Peyer's patch (tissue), 4 donors: ENCODE data around the gene ZBTB11. TPM values are rescaled to one million over a fixed set of nuclear protein-coding genes. Genes with fewer than 3 reads are reported as not detected.
"Not testable (repeated sequence)": the region's sequence is repeated elsewhere in the genome, so short reads cannot be mapped to it uniquely, and the experiment has no call there.

Experiments
- DNase-seq, 3 donors: peaks; one replicate each; pipeline ENCODE4 v3.0.0-alpha.2; 2017 to 2019
- H3K27ac ChIP-seq, 4 donors: fragments of 200-600 bp; sonication (generic); one replicate each; pipeline ENCODE4 v1.5.1; 2016 to 2019
- H3K27me3 ChIP-seq, 2 donors: fragments of 200-600 bp; sonication (generic); one replicate each; pipeline ENCODE4 v1.5.1; 2019
- H3K36me3 ChIP-seq, 3 donors: fragments of 200-600 bp; sonication (generic); one replicate each; pipeline ENCODE4 v1.5.1; 2016 to 2019
- H3K4me1 ChIP-seq, 4 donors: fragments of 200-600 bp; sonication (generic); one replicate each; pipeline ENCODE4 v1.5.1; 2016 to 2019
- H3K4me3 ChIP-seq, 4 donors: fragments of 200-600 bp; sonication (generic); 1 replicate in 3 of 4; 2 replicates in 1 of 4; pipeline ENCODE4 v1.5.1; 2016 to 2019; ENCODE audit warnings: mild to moderate bottlenecking in 1 of 4
- H3K9me3 ChIP-seq, 4 donors: fragments of 200-600 bp; sonication (generic); one replicate each; pipeline ENCODE4 v1.5.1; 2016 to 2019; ENCODE audit warnings: mild to moderate bottlenecking in 1 of 4
- POLR2A ChIP-seq, 2 donors: fragments of 450-650 bp; IDR thresholded peaks; one replicate each; pipeline ENCODE4 v1.5.1; 2017; ENCODE audit warnings: antibody characterized with exemption in 2 of 2, mild to moderate bottlenecking in 2 of 2, moderate library complexity in 2 of 2
- total RNA-seq, 4 donors: library from RNA; depleted of rRNA; stranded (reverse); fragments of >200 nt; gene quantifications; one replicate each; pipeline ENCODE4 v1.1.0, GENCODE V29; 2016
- TF ChIP-seq, protein P1 (sequence below), 6 experiments: fragments of 450-650 bp in 4 of 6; fragments of 200-600 bp in 2 of 6; sonication (generic) in 1 of 6; IDR thresholded peaks; one replicate each; pipeline ENCODE4 v1.5.1; 2017 to 2019; ENCODE audit warnings: antibody characterized with exemption in 6 of 6, mild to moderate bottlenecking in 3 of 6, moderate library complexity in 1 of 6

ZBTB11 gene
- total RNA-seq, 4 donors from 2014 or later, result 15.5 to 25.5 (median 22.9) TPM

DNA sequence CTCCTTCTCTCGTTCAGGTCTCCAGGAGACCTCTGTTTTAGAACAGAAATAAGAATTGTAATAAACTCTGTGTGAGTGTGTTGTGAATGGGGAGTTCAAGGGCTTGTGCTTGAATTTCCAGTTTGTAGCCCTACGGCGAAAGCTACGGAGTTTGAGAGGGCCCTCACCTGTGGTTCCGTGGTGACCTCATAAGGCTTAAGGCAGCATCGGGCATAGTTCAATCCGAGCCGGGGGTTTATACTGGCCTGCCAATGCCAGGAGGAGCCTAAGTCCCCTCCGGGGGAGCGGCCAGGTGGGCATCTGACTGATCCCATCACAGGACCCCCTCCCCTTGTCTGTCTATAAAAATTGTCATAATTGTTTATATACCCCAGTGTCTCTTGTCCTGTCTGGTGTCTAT is 43.7 kb downstream of the ZBTB11 start:
- no peak for DNase-seq
- Histone ChIP-seq H3K27me3 (no peaks in the 10 kb centered on the region), H3K36me3 (no peaks in the 10 kb centered on the region), H3K4me3 (no peak overlapping the region), H3K9me3 (no peaks in the 10 kb centered on the region), H3K27ac (no peak overlapping the region), H3K4me1 (no peaks in the 10 kb centered on the region)
- no peak for TF ChIP-seq POLR2A (IDR thresholded peaks at IDR 0.05)
- TF ChIP-seq, protein P1, sequence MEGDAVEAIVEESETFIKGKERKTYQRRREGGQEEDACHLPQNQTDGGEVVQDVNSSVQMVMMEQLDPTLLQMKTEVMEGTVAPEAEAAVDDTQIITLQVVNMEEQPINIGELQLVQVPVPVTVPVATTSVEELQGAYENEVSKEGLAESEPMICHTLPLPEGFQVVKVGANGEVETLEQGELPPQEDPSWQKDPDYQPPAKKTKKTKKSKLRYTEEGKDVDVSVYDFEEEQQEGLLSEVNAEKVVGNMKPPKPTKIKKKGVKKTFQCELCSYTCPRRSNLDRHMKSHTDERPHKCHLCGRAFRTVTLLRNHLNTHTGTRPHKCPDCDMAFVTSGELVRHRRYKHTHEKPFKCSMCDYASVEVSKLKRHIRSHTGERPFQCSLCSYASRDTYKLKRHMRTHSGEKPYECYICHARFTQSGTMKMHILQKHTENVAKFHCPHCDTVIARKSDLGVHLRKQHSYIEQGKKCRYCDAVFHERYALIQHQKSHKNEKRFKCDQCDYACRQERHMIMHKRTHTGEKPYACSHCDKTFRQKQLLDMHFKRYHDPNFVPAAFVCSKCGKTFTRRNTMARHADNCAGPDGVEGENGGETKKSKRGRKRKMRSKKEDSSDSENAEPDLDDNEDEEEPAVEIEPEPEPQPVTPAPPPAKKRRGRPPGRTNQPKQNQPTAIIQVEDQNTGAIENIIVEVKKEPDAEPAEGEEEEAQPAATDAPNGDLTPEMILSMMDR (IDR thresholded peaks at IDR 0.05), result no peak

- no peak for TF ChIP-seq POLR2A (IDR thresholded peaks at IDR 0.05)
- TF ChIP-seq, protein P1 (IDR thresholded peaks at IDR 0.05), result no peak
- DNase-seq, result no peak
- H3K4me1 ChIP-seq, result no peaks in the 10 kb centered on the region
Measured at GRCh38 chr3:101632586-101632985, 44.3 kb downstream of the ZBTB11 start.

GRCh38 chr3:101631959-101632358 is 45.0 kb downstream of the ZBTB11 start:
- not testable (repeated sequence) for H3K27ac ChIP-seq, H3K4me1 ChIP-seq, H3K27me3 ChIP-seq, H3K4me3 ChIP-seq, H3K9me3 ChIP-seq, H3K36me3 ChIP-seq, DNase-seq

More at GRCh38 chr3:101632586-101632985, 44.3 kb downstream of the ZBTB11 start:
- Histone ChIP-seq H3K27ac (no peak overlapping the region), H3K9me3 (no peaks in the 10 kb centered on the region), H3K36me3 (no peaks in the 10 kb centered on the region), H3K27me3 (no peaks in the 10 kb centered on the region), H3K4me3 (no peak overlapping the region)

DNA sequence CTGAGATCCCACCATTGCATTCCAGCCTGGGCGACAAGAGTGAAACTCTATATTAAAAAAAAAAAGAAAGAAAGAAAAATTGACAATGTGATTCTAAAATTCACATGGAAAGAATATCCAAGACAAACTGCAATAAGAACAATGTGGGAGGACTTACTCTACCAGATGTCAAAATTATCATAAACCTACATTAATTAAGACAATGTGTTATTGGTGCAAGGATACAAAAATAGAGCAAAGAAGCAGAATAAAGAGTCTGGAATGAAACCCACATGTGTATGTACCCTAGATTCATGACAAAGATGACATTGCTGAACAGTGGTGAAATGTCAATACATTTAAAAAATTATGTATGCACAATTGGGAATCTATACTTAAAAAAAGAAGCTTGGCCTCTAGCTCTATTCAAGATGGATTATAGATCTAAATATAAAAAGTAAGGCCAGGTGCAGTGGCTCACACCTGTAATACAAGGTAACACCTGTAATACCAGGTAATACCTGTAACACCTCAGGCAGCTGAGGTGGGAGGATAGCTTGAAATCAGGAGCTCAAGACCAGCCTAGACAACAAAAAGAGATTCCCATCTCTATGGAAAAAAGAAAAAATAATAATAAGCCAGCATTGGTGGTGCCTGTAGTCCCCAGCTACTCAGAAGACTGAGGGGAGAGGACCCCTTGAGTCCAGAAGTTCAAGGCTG is 45.7 kb downstream of the ZBTB11 start:
- Histone ChIP-seq H3K4me3 (no peak overlapping the region), H3K27me3 (no peaks in the 10 kb centered on the region), H3K4me1 (no peaks in the 10 kb centered on the region), H3K9me3 (no peaks in the 10 kb centered on the region), H3K36me3 (no peaks in the 10 kb centered on the region), H3K27ac (no peak overlapping the region)
- no peak for DNase-seq
- TF ChIP-seq, protein P1 (IDR thresholded peaks at IDR 0.05), result no peak
- no peak for TF ChIP-seq POLR2A (IDR thresholded peaks at IDR 0.05)

GRCh38 chr3:101629219-101629618 is 47.7 kb downstream of the ZBTB11 start:
- no peak for DNase-seq
- TF ChIP-seq POLR2A (IDR thresholded peaks at IDR 0.05), result no peak
- TF ChIP-seq, protein P1 (IDR thresholded peaks at IDR 0.05), result no peak
- Histone ChIP-seq H3K4me1 (no peaks in the 10 kb centered on the region), H3K4me3 (no peak overlapping the region), H3K27ac (no peak overlapping the region), H3K9me3 (no peaks in the 10 kb centered on the region), H3K27me3 (no peaks in the 10 kb centered on the region), H3K36me3 (no peaks in the 10 kb centered on the region)

DNA sequence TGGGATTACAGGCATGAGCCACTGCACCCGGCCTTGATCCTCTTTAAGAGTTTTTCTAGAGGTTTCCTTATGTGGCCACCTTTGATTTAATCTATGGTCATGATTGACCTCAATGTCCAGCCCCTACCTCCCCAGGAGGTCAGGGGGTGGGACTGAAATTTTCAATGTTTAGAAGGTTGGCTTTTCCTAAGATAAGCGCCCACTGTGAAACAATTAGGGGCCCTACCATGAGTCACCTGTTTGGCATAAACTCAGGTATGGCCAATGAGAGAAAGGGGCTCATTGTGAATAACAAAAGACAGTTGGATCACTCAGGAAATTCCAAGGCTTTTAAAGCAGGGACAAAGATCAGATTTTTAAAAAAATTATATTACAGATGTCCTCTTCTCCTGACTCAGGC is 51.1 kb downstream of the ZBTB11 start:
- H3K36me3 ChIP-seq, result no peaks in the 10 kb centered on the region
- no peaks in the 10 kb centered on the region for H3K9me3 ChIP-seq
- no peak for DNase-seq
- TF ChIP-seq, protein P1 (IDR thresholded peaks at IDR 0.05), result no peak
- no peak for TF ChIP-seq POLR2A (IDR thresholded peaks at IDR 0.05)
- no peaks in the 10 kb centered on the region for H3K27me3 ChIP-seq
- no peaks in the 10 kb centered on the region for H3K4me1 ChIP-seq
- no peak overlapping the region for H3K4me3 ChIP-seq
- H3K27ac ChIP-seq, result no peak overlapping the region
